ENCODE measurements around the gene CRY2.
A peak's percentile ranks its signal among the peaks of the same experiment; 100 is the strongest.

The CRY2 gene

GRCh38 chr11:45859661-45860140 lies 12.4 kb downstream of the CRY2 start:
- H3K27ac ChIP-seq (ENCODE audit: low read length), result no peak overlapping the region
- H3K4me1 ChIP-seq (ENCODE audit: control insufficient read depth, insufficient read depth, low read length), result peaks cover 5% of the 10 kb centered on the region
- H3K27me3 ChIP-seq (ENCODE audit: control insufficient read depth, insufficient read depth, low read length), result no peaks in the 10 kb centered on the region
- no peak for DNase-seq (ENCODE audit: low read depth, low spot score)
- no CpG with 5 or more reads among the region's 12 CpGs for WGBS (ENCODE audit: insufficient coverage, insufficient read length)
- peaks cover 4% of the 10 kb centered on the region; the same call in 1 of the 2 replicates for H3K36me3 ChIP-seq (ENCODE audit: control insufficient read depth, insufficient read depth, low read length)
- H3K9me3 ChIP-seq (ENCODE audit: control insufficient read depth, insufficient read depth, low read length), result no peaks in the 10 kb centered on the region
- H3K4me3 ChIP-seq (ENCODE audit: low read length), result no peak overlapping the region

- H3K9me3 ChIP-seq (ENCODE audit: control insufficient read depth, insufficient read depth, low read length), result no peaks in the 10 kb centered on the region
- DNase-seq (ENCODE audit: low read depth, low spot score), result no peak
- H3K27ac ChIP-seq (ENCODE audit: low read length), result no peak overlapping the region
- peaks cover 4% of the 10 kb centered on the region; the same call in 1 of the 2 replicates for H3K36me3 ChIP-seq (ENCODE audit: control insufficient read depth, insufficient read depth, low read length)
- no peaks in the 10 kb centered on the region for H3K27me3 ChIP-seq (ENCODE audit: control insufficient read depth, insufficient read depth, low read length)
- H3K4me1 ChIP-seq (ENCODE audit: control insufficient read depth, insufficient read depth, low read length), result peaks cover 5% of the 10 kb centered on the region
- H3K4me3 ChIP-seq (ENCODE audit: low read length), result no peak overlapping the region
- WGBS (ENCODE audit: insufficient coverage, insufficient read length), result no CpG with 5 or more reads among the region's 5 CpGs
These were observed 13.1 kb downstream of the CRY2 start for GRCh38 chr11:45860348-45860747.

DNA sequence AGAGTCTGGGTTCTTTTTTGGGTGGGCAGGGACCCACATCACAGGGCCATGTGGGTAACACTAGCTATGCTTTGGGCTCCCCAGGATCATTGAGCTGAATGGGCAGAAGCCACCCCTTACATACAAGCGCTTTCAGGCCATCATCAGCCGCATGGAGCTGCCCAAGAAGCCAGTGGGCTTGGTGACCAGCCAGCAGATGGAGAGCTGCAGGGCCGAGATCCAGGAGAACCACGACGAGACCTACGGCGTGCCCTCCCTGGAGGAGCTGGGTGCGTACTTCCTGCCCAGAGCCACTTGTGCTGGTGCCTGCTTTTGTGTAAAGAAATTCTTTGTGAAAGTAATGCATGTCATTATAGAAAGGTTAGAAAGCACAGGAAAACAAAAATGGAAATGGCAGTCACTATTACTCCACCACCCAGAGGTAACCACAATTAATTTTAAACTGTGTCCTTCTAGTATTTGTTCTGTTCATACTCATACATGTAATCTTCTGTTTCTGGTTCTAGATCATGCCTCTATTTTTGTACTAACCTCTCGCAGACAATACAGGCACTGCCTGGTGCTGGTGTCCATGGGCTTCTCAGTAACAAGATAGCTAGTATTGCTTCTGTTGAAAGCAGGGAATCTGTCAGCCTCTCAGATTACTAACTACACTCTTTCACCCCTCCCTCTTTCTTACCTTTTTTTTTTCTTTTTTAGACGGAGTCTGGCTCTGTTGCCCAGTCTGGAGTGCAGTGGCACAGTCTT lies 13.7 kb downstream of the CRY2 start:
- Histone ChIP-seq H3K27ac (ENCODE audit: low read length) (no peak overlapping the region), H3K36me3 (ENCODE audit: control insufficient read depth, insufficient read depth, low read length) (peaks cover 4% of the 10 kb centered on the region; the same call in 1 of the 2 replicates)
- WGBS (ENCODE audit: insufficient coverage, insufficient read length), result no CpG with 5 or more reads among the region's 10 CpGs

GRCh38 chr11:45864041-45864440 lies 16.8 kb downstream of the CRY2 start:
- H3K4me3 ChIP-seq (ENCODE audit: low read length), result no peak overlapping the region
- no peak overlapping the region for H3K27ac ChIP-seq (ENCODE audit: low read length)
- no peak for DNase-seq (ENCODE audit: low read depth, low spot score)
- H3K27me3 ChIP-seq (ENCODE audit: control insufficient read depth, insufficient read depth, low read length), result no peaks in the 10 kb centered on the region
- H3K36me3 ChIP-seq (ENCODE audit: control insufficient read depth, insufficient read depth, low read length), result peaks cover 4% of the 10 kb centered on the region; the same call in 1 of the 2 replicates
- peaks cover 2% of the 10 kb centered on the region; the same call in 1 of the 2 replicates for H3K4me1 ChIP-seq (ENCODE audit: control insufficient read depth, insufficient read depth, low read length)
- H3K9me3 ChIP-seq (ENCODE audit: control insufficient read depth, insufficient read depth, low read length), result no peaks in the 10 kb centered on the region

More for the DNA sequence above, 13.7 kb downstream of the CRY2 start:
- H3K4me1 ChIP-seq (ENCODE audit: control insufficient read depth, insufficient read depth, low read length), result peaks cover 5% of the 10 kb centered on the region
- H3K27me3 ChIP-seq (ENCODE audit: control insufficient read depth, insufficient read depth, low read length), result no peaks in the 10 kb centered on the region
- no peak for DNase-seq (ENCODE audit: low read depth, low spot score)
- no peak overlapping the region for H3K4me3 ChIP-seq (ENCODE audit: low read length)
- H3K9me3 ChIP-seq (ENCODE audit: control insufficient read depth, insufficient read depth, low read length), result no peaks in the 10 kb centered on the region

GRCh38 chr11:45869551-45869950 lies 22.3 kb downstream of the CRY2 start:
- no peaks in the 10 kb centered on the region for H3K9me3 ChIP-seq (ENCODE audit: control insufficient read depth, insufficient read depth, low read length)
- H3K27ac ChIP-seq (ENCODE audit: low read length), result no peak overlapping the region
- no CpG with 5 or more reads among the region's 12 CpGs for WGBS (ENCODE audit: insufficient coverage, insufficient read length)
- no peaks in the 10 kb centered on the region for H3K27me3 ChIP-seq (ENCODE audit: control insufficient read depth, insufficient read depth, low read length)
- no peak overlapping the region for H3K4me3 ChIP-seq (ENCODE audit: low read length)
- no peak for DNase-seq (ENCODE audit: low read depth, low spot score)
- no peaks in the 10 kb centered on the region; the same call in 1 of the 2 replicates for H3K36me3 ChIP-seq (ENCODE audit: control insufficient read depth, insufficient read depth, low read length)
- no peaks in the 10 kb centered on the region for H3K4me1 ChIP-seq (ENCODE audit: control insufficient read depth, insufficient read depth, low read length)

GRCh38 chr11:45870706-45871105 lies 23.4 kb downstream of the CRY2 start:
- no peaks in the 10 kb centered on the region for H3K4me1 ChIP-seq (ENCODE audit: control insufficient read depth, insufficient read depth, low read length)
- H3K27ac ChIP-seq (ENCODE audit: low read length), result no peak overlapping the region
- no CpG with 5 or more reads among the region's 4 CpGs for WGBS (ENCODE audit: insufficient coverage, insufficient read length)
- H3K9me3 ChIP-seq (ENCODE audit: control insufficient read depth, insufficient read depth, low read length), result no peaks in the 10 kb centered on the region
- H3K4me3 ChIP-seq (ENCODE audit: low read length), result no peak overlapping the region
- no peaks in the 10 kb centered on the region for H3K27me3 ChIP-seq (ENCODE audit: control insufficient read depth, insufficient read depth, low read length)
- no peak for DNase-seq (ENCODE audit: low read depth, low spot score)
- no peaks in the 10 kb centered on the region; the same call in 1 of the 2 replicates for H3K36me3 ChIP-seq (ENCODE audit: control insufficient read depth, insufficient read depth, low read length)

DNA sequence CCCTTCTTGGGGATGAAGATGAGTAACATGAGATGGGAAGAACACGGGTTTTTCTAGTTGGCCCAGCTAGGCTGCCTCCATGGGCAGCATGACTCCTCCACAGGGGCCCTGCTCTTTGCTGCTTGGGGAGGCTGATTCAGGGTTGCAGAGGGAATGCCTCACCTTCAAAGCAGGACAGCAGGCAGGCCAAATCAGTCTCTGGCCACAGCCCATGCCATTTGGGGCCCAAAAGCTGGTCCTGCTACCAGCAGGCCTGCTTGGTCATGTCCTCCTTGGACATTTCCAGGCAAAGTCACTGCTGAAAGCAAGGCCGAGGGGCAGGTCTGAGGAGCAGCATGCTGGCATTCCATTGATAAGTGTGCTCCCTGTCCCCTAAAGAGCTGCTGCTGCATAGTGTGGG lies 24.4 kb downstream of the CRY2 start:
- DNase-seq (ENCODE audit: low read depth, low spot score), result no peak
- no peaks in the 10 kb centered on the region for H3K9me3 ChIP-seq (ENCODE audit: control insufficient read depth, insufficient read depth, low read length)
- WGBS (ENCODE audit: insufficient coverage, insufficient read length), result no CpG with 5 or more reads among the region's 2 CpGs
- H3K36me3 ChIP-seq (ENCODE audit: control insufficient read depth, insufficient read depth, low read length), result no peaks in the 10 kb centered on the region; the same call in 1 of the 2 replicates
- no peak overlapping the region for H3K4me3 ChIP-seq (ENCODE audit: low read length)
- H3K27me3 ChIP-seq (ENCODE audit: control insufficient read depth, insufficient read depth, low read length), result no peaks in the 10 kb centered on the region
- H3K4me1 ChIP-seq (ENCODE audit: control insufficient read depth, insufficient read depth, low read length), result no peaks in the 10 kb centered on the region
- no peak overlapping the region for H3K27ac ChIP-seq (ENCODE audit: low read length)

GRCh38 chr11:45872651-45873356 lies 25.5 kb downstream of the CRY2 start:
- DNase-seq (ENCODE audit: low read depth, low spot score), result peak; percentile 70
- no peaks in the 10 kb centered on the region for H3K4me1 ChIP-seq (ENCODE audit: control insufficient read depth, insufficient read depth, low read length)
- H3K36me3 ChIP-seq (ENCODE audit: control insufficient read depth, insufficient read depth, low read length), result no peaks in the 10 kb centered on the region; the same call in 1 of the 2 replicates
- H3K27me3 ChIP-seq (ENCODE audit: control insufficient read depth, insufficient read depth, low read length), result no peaks in the 10 kb centered on the region
- no CpG with 5 or more reads among the region's 9 CpGs for WGBS (ENCODE audit: insufficient coverage, insufficient read length)
- no peak overlapping the region for H3K4me3 ChIP-seq (ENCODE audit: low read length)
- no peaks in the 10 kb centered on the region for H3K9me3 ChIP-seq (ENCODE audit: control insufficient read depth, insufficient read depth, low read length)
- no peak overlapping the region for H3K27ac ChIP-seq (ENCODE audit: low read length)

DNA sequence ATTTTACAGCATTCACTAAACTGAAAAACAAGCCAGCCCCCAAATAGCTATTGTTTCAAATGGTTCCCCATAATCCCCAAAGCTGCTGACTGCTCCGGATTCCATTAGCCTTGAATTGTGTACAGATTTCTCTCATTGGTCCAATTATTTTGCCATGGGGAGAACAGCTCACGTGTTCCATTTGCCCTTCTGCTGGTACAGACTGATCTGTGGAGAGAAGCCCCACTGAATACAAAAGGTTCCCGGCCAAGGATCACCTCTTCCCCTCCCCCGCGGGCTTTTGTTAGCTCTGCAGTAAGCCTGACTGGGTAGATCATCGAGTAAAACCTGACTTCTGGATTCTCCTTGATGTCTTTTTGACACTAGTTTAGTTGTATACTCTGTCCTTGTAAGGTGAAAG lies 29.1 kb downstream of the CRY2 start:
- H3K9me3 ChIP-seq (ENCODE audit: control insufficient read depth, insufficient read depth, low read length), result no peaks in the 10 kb centered on the region
- H3K4me3 ChIP-seq (ENCODE audit: low read length), result no peak overlapping the region
- H3K36me3 ChIP-seq (ENCODE audit: control insufficient read depth, insufficient read depth, low read length), result no peaks in the 10 kb centered on the region
- no CpG with 5 or more reads among the region's 6 CpGs for WGBS (ENCODE audit: insufficient coverage, insufficient read length)
- H3K4me1 ChIP-seq (ENCODE audit: control insufficient read depth, insufficient read depth, low read length), result no peaks in the 10 kb centered on the region
- no peak overlapping the region for H3K27ac ChIP-seq (ENCODE audit: low read length)
- H3K27me3 ChIP-seq (ENCODE audit: control insufficient read depth, insufficient read depth, low read length), result no peaks in the 10 kb centered on the region
- no peak for DNase-seq (ENCODE audit: low read depth, low spot score)

- no CpG with 5 or more reads among the region's 8 CpGs for WGBS (ENCODE audit: insufficient coverage, insufficient read length)
- DNase-seq (ENCODE audit: low read depth, low spot score), result no peak
- no peaks in the 10 kb centered on the region for H3K36me3 ChIP-seq (ENCODE audit: control insufficient read depth, insufficient read depth, low read length)
- H3K9me3 ChIP-seq (ENCODE audit: control insufficient read depth, insufficient read depth, low read length), result no peaks in the 10 kb centered on the region
- no peak overlapping the region for H3K4me3 ChIP-seq (ENCODE audit: low read length)
- H3K4me1 ChIP-seq (ENCODE audit: control insufficient read depth, insufficient read depth, low read length), result no peaks in the 10 kb centered on the region
- H3K27ac ChIP-seq (ENCODE audit: low read length), result no peak overlapping the region
- no peaks in the 10 kb centered on the region for H3K27me3 ChIP-seq (ENCODE audit: control insufficient read depth, insufficient read depth, low read length)
These were observed 29.9 kb downstream of the CRY2 start for GRCh38 chr11:45877221-45877620.
